HG02885 (cell line): ENCODE measurements around the gene ATP11A.
"Not testable (repeated sequence)": the region's sequence is repeated elsewhere in the genome, so short reads cannot be mapped to it uniquely, and the experiment has no call there.

ENCODE experiments used
- ATAC-seq: cut with Tn5 transposase; IDR thresholded peaks from one replicate; pipeline ENCODE4 v1.9.1; 2021; ENCODE audit warnings: mild to moderate bottlenecking; ENCODE audit not compliant: unreplicated experiment, poor library complexity

Gene ATP11A

DNA sequence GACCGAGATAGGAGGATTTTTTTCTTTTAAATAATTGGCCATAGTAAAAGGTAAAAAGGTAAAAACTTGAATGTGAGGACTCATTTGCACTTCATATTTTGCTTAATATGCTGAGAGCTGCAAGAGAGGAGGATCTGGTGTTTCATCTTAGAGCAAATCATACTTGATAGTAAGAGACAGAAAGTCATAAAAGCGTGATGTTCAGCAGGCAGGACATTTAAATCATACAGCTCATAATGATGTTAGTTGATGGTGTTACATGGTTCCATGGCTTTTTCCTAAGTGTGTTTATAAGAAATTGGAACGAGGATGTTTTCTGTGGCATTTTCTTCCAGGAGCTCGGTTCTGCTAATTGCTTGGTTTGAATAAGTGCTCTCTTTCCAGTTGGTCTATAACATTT lies 16.3 kb downstream of the ATP11A start:
- ATAC-seq = no peak

GRCh38 chr13:112708560-112709240 lies 18.9 kb downstream of the ATP11A start:
- no peak for ATAC-seq

- ATAC-seq = not testable (repeated sequence)
These were observed 19.5 kb downstream of the ATP11A start for GRCh38 chr13:112709316-112709715.

DNA sequence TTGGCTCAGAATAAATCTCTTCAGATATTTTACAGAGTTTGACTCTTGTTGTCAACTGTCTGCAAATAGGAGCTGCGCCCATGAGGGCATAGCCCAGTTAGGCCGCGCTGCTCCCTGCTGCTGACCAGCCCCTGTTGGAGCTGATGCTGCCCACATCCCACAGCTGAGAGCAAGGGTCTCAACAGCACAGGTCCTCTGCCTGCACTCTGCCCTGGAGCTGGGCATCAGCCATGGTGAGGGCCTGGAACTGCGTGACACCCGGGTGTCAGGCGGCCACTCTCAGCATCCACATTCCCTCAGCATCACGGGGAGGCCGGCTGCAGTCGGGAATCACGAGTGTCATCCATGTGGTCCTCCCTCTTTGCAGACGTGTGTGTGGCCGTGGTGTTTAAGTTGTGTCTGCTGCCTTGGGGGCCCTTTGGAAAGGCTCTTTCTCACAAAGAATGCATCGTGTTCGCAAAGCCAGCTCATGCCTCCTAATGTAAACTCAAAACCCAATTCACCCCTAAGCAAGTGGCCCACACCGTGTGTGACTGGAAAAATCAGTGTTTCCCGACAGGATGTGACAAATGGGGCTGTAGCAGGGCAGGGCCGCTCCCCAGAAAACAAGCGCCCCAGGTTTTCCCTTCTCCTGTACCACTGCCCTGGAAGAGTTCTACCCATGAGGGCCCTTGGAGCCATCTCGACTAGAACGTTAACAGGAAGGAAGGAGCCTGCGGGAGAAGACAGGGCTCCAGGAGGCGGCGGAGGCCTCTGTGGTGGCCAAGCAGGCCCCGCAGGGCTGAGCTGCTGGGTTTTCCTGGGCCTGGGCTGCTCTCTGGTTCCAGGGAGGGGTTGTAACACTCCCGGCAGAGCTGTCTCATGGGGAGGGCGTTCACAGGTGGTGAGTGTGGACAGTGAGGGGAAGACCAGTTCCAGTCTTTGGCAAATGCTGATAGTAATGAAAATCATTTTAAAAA lies 20.3 kb downstream of the ATP11A start:
- ATAC-seq = no peak

DNA sequence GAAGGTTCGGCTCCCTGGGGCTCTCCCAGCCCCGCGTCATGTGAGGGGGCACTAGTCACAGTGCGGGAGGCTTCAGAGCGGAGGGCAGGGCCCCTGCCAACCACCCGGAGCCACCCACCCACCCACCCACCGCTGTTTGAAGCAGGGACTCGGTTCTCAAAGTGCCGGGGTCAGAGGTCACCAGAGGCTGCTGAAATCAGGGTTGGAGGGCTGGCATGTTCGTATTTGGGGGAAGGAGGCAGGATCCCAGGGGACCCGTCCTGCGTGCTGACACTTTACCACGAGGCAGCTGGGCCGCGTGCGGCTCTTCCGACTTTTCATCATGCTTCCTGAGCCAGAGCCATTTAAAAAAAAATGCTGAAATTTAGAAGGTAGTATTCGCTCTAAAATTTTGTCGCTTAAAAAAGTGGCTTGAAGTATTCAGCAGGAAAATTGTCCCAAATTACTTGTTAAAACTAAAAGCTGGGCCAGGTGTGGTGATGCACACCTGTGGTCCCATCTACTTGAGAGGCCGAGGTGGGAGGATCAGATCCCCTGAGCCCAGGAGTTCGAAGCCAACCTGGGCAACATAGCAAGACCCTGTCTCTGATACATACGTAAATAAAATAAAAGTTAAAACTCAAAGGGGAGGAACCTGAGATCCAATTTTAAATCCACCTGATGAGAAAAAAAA lies 21.2 kb downstream of the ATP11A start:
- no peak for ATAC-seq

DNA sequence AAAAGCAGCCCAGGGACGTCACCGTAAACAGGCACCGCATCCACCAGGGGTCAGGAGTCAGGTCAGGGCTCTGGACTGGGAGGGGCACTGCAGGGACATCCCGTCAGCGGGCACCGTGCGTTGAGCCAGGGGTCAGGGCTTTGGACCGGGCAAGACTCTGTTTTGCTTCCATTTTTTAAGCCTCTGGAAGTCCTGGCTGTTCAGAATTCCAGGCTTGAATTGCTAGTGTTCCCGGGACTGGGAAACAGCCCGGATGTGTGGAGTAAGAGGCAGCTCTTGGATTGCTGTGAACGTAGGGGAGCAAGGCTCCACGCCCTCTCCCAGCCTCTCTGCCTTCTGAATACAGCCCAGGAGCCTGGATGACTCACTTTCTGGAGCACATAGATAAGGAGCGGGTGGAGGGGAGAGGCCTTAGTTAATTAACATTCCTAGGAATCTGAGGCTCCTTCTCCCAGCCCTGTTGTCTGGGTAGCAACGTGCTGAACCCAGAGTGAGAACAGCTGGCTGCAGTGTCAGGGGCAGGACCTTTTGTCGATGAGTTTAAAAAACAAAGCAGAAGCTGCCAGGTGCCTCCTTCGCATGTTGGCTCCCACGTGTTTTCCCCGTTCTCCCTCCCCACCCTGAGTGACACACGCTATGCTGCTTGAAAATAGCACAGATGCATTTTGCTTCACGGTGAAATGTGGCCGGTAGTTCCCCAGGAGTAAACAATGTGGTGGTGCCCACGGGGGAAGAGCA lies 21.9 kb downstream of the ATP11A start:
- peak; percentile 62 for ATAC-seq

GRCh38 chr13:112712451-112713207 lies 22.8 kb downstream of the ATP11A start:
- ATAC-seq = no peak

DNA sequence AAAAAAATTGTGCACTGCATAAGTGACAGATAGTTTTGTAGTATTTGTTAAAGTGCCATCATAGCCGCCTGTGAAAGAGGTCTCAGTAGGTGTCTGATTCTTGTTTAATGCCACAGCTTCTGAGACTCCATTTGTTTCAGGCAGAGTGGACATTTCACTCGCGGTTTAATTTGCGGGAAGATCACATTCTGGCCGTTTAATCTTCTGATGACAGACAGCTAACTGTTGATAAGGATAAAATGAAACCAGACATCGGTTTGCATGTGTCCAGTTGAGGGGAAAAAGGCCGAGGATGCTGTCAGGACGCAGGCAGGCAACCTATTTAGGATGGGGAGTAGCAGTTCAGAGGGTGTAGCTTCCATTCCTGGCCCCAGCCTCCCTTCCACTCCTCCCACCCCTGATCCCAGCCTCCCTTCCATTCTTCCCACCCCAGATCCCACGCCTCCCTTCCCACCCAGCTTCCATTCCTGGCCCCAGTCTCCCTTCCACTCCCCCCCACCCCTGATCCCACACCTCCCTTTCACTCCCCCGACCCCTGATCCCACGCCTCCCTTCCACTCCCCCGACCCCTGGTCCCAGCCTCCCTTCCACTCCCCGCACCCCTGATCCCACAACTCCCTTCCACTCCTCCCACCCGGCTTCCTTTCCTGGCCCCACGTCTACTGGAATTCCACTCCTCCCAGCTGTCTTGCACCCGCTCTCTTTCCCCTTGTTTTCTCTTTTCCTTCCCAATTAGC lies 23.8 kb downstream of the ATP11A start:
- no peak for ATAC-seq

DNA sequence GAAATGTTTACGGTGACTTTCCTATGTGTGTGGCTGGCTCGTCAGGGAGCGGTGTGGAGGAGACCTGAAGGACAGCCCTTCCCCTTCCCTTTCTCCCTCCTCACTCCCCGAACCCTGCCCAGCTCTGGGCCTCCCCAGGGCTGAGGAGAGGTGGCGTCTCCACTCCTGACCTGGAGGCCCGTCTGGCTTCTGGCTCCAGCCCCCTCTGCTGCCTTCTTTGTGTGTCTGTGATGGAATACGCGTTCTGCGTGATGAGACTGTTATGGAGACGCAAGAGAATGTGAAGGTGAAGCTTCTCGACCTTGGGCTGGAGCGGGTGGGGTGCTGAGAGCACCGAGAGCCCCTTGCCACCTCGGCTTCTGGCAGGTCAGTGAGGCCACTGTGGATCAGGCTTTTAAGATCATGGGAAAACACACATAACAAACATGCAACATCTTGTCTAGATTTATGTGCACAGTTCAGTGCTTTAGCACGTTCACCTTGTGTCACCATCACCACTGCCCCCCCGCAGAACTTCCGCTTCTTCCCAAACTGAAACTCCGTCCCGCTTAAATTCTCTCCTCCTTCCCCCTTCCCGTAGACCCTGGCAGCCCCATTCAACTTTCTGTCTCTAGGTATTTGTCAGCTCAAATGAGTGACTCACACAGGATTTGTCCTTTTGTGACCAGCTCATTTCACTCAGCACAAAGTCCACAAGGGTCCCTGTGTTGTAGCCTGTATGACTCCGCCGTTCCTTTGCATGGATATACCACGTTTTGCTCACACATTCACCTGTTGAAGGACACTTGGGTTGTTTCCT lies 24.7 kb downstream of the ATP11A start:
- ATAC-seq = no peak

- ATAC-seq = no peak
These were observed 25.4 kb downstream of the ATP11A start for GRCh38 chr13:112715210-112715609.

DNA sequence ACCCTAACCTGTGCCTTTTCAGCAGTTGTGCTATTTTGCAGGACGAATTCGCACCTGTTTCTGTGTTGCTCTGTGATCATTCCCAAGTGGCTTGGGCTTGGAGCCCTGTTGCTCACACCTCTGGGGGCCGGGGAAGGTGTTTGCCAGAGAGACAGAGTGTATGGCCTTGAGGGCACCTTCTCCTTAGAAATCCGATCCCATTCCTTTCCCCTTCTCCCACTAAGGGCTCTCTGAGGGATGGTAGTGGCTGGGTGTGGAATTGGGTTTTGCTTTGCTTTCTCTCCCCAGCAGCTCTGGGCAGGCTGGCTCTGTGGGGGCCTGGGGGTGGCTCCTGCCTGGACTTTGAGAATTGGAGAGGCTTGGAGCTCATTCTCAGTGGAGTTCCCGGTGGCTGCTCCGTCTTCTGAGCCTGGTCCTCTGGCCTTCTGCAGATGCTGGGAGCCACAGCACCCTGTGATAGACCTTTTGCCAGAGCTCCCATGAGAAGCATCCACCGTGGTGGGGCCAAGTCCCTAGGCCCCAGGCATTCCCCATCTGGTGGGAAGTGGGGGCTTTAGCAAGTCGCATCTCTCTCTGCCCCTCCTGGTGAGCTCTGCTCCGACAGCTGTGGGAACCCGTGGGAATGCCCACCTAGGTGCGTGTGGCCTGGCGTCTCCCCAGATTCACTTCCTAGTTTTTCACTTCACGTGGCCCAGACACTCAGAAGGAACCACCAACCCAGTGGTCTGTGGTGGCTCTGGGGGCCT lies 26.1 kb downstream of the ATP11A start:
- no peak for ATAC-seq

- ATAC-seq = no peak
These were observed 26.6 kb downstream of the ATP11A start for GRCh38 chr13:112716461-112716820.

DNA sequence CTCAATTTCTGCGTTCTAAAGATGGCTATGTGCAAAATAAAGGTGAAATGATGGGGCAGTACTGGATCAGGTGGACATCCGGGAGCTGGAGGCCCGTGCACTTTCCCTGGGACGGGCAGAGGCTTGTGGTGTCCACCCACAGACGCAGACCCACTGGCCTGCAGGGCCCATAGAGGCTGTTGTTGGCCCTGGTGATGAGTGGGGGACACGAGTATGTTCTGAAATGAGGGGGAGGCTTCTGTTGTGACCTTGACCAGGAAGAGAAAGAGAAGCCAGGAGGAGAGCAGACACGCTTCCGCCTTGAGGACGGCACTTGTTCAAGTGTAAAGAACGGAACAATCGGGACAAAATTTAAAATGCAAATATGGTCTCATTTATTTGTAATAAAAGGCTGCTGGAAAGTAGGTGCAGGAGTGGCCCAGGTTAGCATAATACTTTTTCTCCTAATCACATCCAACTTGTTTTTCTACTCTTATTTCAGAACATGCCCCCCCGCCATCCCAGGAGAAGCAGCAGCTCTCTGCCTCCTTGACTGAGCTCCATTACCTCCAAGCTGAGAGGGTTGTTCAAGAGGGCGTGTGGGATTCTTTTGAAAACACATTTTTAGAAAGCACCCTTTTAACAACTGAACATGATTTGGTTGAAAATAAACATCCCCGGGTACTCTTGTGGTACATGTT lies 27.1 kb downstream of the ATP11A start:
- ATAC-seq = no peak

- no peak for ATAC-seq
These were observed 28.5 kb downstream of the ATP11A start for GRCh38 chr13:112718318-112718717.

DNA sequence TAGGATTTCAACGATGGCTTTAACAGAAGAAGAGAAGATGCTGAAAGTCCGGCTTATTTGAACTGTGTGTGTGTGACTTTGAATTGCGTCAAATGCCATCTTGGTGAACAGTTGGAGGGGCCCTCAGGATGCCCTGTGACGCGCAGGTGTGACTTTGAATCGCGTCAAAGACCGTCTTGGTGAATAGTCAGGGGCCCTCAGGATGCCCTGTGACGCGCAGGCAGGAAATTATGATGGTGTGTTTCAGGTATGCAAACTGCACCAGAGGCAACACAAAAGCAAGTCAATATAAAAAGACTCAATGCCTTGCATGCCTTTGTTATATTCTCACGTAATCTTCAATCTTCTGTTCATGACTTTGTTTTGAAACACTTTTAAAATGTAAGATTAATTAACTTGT lies 29.2 kb downstream of the ATP11A start:
- ATAC-seq = no peak

DNA sequence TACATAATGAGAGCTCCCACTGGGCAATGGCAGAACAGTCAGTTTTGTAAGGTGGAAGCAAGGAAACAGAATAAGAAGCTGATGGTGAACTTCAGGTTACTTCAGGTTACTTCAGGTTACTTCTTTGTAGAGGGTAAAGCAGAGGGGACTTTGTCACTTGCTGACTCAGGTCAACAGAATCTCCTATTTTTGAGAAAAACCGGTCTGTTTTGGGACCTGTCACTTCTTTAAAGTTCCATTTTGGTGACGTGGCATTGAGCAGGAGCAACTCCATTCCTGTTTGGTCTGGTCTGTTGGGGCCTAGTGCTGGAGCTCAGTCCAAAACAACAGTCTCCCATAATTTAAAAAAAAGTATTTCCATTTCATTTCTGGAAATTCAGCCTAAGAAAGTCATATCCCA lies 29.7 kb downstream of the ATP11A start:
- no peak for ATAC-seq

DNA sequence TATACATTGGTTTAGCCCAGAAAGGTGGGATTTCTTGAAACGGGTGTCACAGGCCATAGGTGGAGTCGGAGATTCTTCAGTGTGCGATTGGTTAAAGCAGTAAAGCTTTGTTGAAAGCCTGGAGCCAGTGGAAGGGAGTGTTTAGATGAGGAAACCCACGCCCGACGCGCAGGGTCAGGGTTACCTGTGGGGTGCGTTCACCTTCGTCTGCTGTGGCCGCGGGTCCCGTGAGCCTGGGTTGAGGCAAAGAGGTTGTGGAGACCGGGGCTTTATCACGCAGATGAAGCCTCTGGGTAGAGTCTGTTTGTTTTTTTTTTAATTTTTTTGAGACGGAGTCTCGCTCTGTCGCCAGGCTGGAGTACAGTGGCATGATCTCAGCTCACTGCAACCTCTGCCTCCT lies 30.4 kb downstream of the ATP11A start:
- ATAC-seq = no peak
